WTC11 (cell line): ENCODE results near the gene GLOD4. TPM values are rescaled to one million over a fixed set of nuclear protein-coding genes. Genes with fewer than 3 reads are reported as not detected.
A peak's percentile ranks its signal among the peaks of the same experiment; 100 is the strongest.
"Not testable (repeated sequence)": the region's sequence is repeated elsewhere in the genome, so short reads cannot be mapped to it uniquely, and the experiment has no call there.

Experiments used
- ATAC-seq: fragments of 200-7000 bp; cut with Tn5 transposase; 2 replicates; pipeline ENCODE4 v1.10.0; 2021; ENCODE audit warnings: mild to moderate bottlenecking, moderate library complexity
- CTCF ChIA-PET: fragments of 300-600 bp; sonication (Branson Sonifier 250); formaldehyde crosslinking; loops from one replicate; lab custom pipeline; 2021; ENCODE audit warnings: antibody characterized with exemption; lab: Charles Lee
- POLR2A ChIA-PET: fragments of 350-600 bp; sonication (Branson Sonifier 250); formaldehyde crosslinking; loops from one replicate; lab custom pipeline; 2021; ENCODE audit warnings: antibody characterized with exemption; lab: Charles Lee
- DNase-seq: peaks from one replicate; pipeline ENCODE4 v3.0.0; 2021; ENCODE audit warnings: low spot score
- H3K27ac Mint-ChIP-seq: 2 replicates; pipeline ENCODE4 v1.8.0; 2021; ENCODE audit warnings: mixed read lengths
- H3K27me3 Mint-ChIP-seq: 2 replicates; pipeline ENCODE4 v1.8.0; 2021; ENCODE audit warnings: low read depth, mild to moderate bottlenecking, moderate library complexity, mixed read lengths
- H3K36me3 Mint-ChIP-seq: 2 replicates; pipeline ENCODE4 v1.8.0; 2021; ENCODE audit warnings: mixed read lengths
- H3K4me1 Mint-ChIP-seq: 2 replicates; pipeline ENCODE4 v1.8.0; 2022; ENCODE audit warnings: mixed read lengths
- H3K4me3 Mint-ChIP-seq: 2 replicates; pipeline ENCODE4 v1.8.0; 2021; ENCODE audit warnings: mild to moderate bottlenecking, moderate library complexity, mixed read lengths
- H3K9me3 Mint-ChIP-seq: 2 replicates; pipeline ENCODE4 v1.8.0; 2021; ENCODE audit warnings: mixed read lengths
- ATF1 ChIP-seq: sonication (generic); formaldehyde crosslinking; IDR thresholded peaks from 2 replicates; pipeline ENCODE4 v1.8.1; 2023; ENCODE audit warnings: mild to moderate bottlenecking, moderate library complexity, missing genetic modification reagents
- EMX1 ChIP-seq: fragments of 250-450 bp; sonication (Bioruptor Pico); IDR thresholded peaks from 2 replicates; pipeline ENCODE4 v1.8.0; 2021; ENCODE audit warnings: mild to moderate bottlenecking
- NR1H2 ChIP-seq: sonication (generic); formaldehyde crosslinking; IDR thresholded peaks from 2 replicates; pipeline ENCODE4 v1.9.0; 2021; ENCODE audit warnings: mild to moderate bottlenecking, moderate library complexity, missing genetic modification reagents
- SMAD3 ChIP-seq: sonication (generic); formaldehyde crosslinking; IDR thresholded peaks from 2 replicates; pipeline ENCODE4 v1.8.0; 2022; ENCODE audit warnings: missing genetic modification reagents, mild to moderate bottlenecking, borderline replicate concordance
- ZNF232 ChIP-seq: sonication (generic); formaldehyde crosslinking; IDR thresholded peaks from 2 replicates; pipeline ENCODE4 v1.8.0; 2022; ENCODE audit warnings: mild to moderate bottlenecking, missing genetic modification reagents
- ZNF671 ChIP-seq: fragments of 250-450 bp; sonication (Bioruptor Pico); IDR thresholded peaks from 2 replicates; pipeline ENCODE4 v1.8.0; 2021; ENCODE audit warnings: mild to moderate bottlenecking
- total RNA-seq: library from RNA; stranded (reverse); gene quantifications from 3 replicates; pipeline ENCODE4 v1.2.3, GENCODE V29; 2021
- TF ChIP-seq, protein P1 (sequence below): fragments of 250-450 bp; sonication (Bioruptor Pico); IDR thresholded peaks from 2 replicates; pipeline ENCODE4 v1.9.0; 2021; ENCODE audit warnings: moderate library complexity, mild to moderate bottlenecking, inconsistent platforms, borderline replicate concordance
- TF ChIP-seq, protein P2 (sequence below): sonication (generic); formaldehyde crosslinking; IDR thresholded peaks from 2 replicates; pipeline ENCODE4 v1.8.1; 2023; ENCODE audit warnings: mild to moderate bottlenecking, missing genetic modification reagents, moderate library complexity
- TF ChIP-seq, protein P3 (sequence below): sonication (generic); formaldehyde crosslinking; IDR thresholded peaks from 2 replicates; pipeline ENCODE4 v1.8.0; 2023; ENCODE audit warnings: missing genetic modification reagents, mild to moderate bottlenecking, borderline replicate concordance
- TF ChIP-seq, protein P4 (sequence below): fragments of 250-450 bp; sonication (Bioruptor Pico); IDR thresholded peaks from 2 replicates; pipeline ENCODE4 v2.1.2; 2022; ENCODE audit warnings: mild to moderate bottlenecking, moderate library complexity
- TF ChIP-seq, protein P5 (sequence below): fragments of 250-450 bp; sonication (Bioruptor Pico); IDR thresholded peaks from 2 replicates; pipeline ENCODE4 v1.9.0; 2021; ENCODE audit warnings: mild to moderate bottlenecking
- TF ChIP-seq, protein P6 (sequence below): sonication (generic); formaldehyde crosslinking; IDR thresholded peaks from 2 replicates; pipeline ENCODE4 v1.8.0; 2022; ENCODE audit warnings: missing genetic modification reagents
- TF ChIP-seq, protein P7 (sequence below): sonication (generic); formaldehyde crosslinking; IDR thresholded peaks from 2 replicates; pipeline ENCODE4 v1.8.0; 2022; ENCODE audit warnings: mild to moderate bottlenecking, missing genetic modification reagents

The GLOD4 gene
- total RNA-seq, 1 experiment from 2014 or later = 69.0 TPM

DNA sequence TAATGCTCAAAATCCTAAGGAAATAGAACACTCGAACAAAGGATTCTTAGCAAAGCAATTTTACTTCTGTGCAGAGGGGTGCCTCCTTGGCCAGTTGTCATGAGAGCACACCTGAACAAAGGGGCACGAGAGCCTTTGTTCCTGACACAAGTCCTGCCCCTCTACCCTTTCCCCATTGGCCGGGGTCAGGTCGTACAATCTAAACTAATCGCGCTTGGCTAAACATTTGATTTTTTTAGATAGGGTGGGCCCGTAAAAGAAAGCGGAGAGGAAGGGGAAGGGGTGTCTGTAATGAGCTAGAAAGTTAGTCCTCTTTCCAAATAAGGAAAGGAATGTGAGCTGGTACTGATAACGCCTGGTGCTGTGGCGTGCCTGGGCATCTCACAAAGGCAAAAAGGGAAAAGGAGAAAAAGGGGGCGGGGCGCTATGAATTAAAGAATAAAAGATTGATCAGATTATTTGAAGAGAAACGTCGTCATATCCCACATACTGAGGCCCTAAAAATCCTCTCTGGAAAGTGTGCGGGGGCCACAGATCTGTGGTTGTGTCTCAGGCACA is 26.0 kb downstream of the GLOD4 start:
- POLR2A ChIA-PET, ATAC-seq, DNase-seq, H3K27me3 Mint-ChIP-seq, H3K4me3 Mint-ChIP-seq: not testable (repeated sequence)
- peaks cover 17% of the 10 kb centered on the region for H3K4me1 Mint-ChIP-seq
- CTCF ChIA-PET = interaction anchor here (1.6 kb wide), 1 partner anchor 224 kb away, joined by 4 read pairs; the partner anchor contains the start of gene NXN
- peaks cover 41% of the 10 kb centered on the region for H3K36me3 Mint-ChIP-seq
- peaks cover 11% of the 10 kb centered on the region for H3K9me3 Mint-ChIP-seq
- H3K27ac Mint-ChIP-seq = peak overlapping the region; percentile 35

DNA sequence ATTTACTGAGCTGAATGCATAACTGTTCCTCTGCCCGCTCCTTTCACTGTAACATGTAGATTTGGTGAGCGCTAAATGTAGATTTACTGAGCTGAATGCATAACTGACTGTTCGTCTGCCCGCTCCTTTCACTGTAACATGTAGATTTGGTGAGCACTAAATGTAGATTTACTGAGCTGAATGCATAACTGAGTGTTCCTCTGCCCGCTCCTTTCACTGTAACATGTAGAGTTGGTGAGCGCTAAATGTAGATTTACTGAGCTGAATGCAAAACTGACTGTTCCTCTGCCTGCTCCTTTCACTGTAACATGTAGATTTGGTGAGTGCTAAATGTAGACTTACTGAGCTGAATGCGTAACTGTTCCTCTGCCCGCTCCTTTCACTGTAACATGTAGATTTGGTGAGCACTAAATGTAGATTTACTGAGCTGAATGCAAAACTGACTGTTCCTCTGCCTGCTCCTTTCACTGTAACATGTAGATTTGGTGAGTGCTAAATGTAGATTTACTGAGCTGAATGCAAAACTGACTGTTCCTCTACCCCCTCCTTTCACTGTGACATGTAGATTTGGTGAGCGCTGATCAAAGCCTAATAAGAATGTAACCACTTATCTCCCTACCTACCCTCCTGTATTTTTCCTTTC is 26.6 kb downstream of the GLOD4 start:
- Mint-ChIP-seq H3K9me3 (peaks cover 12% of the 10 kb centered on the region), H3K4me1 (peaks cover 24% of the 10 kb centered on the region), H3K27ac (peak overlapping the region; percentile 35), H3K36me3 (peaks cover 43% of the 10 kb centered on the region)
- peak; percentile 96 for TF ChIP-seq ZNF232 (CRISPR knock-in tag)
- CTCF ChIA-PET = interaction anchor here (0.9 to 2.1 kb wide), 4 partner anchors 124 to 243 kb away, joined by 3 to 8 read pairs (median 4); partner anchors contain the start of genes NXN and TIMM22
- H3K27me3 Mint-ChIP-seq, DNase-seq, H3K4me3 Mint-ChIP-seq, POLR2A ChIA-PET, ATAC-seq: not testable (repeated sequence)

DNA sequence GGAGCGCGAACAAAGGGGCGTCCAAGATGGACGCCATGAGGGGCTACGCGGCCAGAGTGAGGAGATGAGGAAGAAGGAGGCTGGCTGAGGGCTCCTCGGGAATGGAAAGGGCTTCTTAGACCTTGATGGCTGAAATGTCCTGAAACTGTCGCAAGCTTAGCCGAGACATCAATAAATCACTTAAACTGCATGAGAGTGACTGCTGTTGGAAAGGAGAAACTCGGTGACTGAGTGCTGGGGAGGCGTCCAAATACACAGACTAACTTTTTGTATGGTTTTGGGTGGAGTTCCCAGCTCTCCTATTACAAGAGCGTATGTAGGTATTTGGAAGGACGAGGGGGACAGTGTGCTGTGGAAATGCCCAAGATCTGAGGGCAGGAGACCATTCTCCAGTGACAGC is 28.7 kb downstream of the GLOD4 start:
- no peaks in the 10 kb centered on the region for H3K27me3 Mint-ChIP-seq
- peaks cover 27% of the 10 kb centered on the region for H3K9me3 Mint-ChIP-seq
- H3K4me3 Mint-ChIP-seq = peak overlapping the region; percentile 6; the same call in 1 of the 2 replicates
- DNase-seq (no peak), ATAC-seq (no peak)
- H3K36me3 Mint-ChIP-seq = peaks cover 44% of the 10 kb centered on the region
- ChIA-PET CTCF (interaction anchor here (1.4 to 2.1 kb wide), 2 partner anchors 55 to 243 kb away, joined by 4 to 10 read pairs (median 8); partner anchors contain the start of gene TIMM22), POLR2A (no interaction called here)
- H3K27ac Mint-ChIP-seq = no peak overlapping the region
- peaks cover 25% of the 10 kb centered on the region for H3K4me1 Mint-ChIP-seq
- TF ChIP-seq, protein P1, sequence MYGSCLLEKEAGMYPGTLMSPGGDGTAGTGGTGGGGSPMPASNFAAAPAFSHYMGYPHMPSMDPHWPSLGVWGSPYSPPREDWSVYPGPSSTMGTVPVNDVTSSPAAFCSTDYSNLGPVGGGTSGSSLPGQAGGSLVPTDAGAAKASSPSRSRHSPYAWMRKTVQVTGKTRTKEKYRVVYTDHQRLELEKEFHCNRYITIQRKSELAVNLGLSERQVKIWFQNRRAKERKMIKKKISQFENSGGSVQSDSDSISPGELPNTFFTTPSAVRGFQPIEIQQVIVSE = no peak
- TF ChIP-seq, protein P2, sequence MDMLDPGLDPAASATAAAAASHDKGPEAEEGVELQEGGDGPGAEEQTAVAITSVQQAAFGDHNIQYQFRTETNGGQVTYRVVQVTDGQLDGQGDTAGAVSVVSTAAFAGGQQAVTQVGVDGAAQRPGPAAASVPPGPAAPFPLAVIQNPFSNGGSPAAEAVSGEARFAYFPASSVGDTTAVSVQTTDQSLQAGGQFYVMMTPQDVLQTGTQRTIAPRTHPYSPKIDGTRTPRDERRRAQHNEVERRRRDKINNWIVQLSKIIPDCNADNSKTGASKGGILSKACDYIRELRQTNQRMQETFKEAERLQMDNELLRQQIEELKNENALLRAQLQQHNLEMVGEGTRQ (CRISPR knock-in tag) = no peak
- no peak for TF ChIP-seq ATF1 (CRISPR knock-in tag)
- no peak for TF ChIP-seq ZNF671 (CRISPR knock-in tag)
- TF ChIP-seq, protein P3, sequence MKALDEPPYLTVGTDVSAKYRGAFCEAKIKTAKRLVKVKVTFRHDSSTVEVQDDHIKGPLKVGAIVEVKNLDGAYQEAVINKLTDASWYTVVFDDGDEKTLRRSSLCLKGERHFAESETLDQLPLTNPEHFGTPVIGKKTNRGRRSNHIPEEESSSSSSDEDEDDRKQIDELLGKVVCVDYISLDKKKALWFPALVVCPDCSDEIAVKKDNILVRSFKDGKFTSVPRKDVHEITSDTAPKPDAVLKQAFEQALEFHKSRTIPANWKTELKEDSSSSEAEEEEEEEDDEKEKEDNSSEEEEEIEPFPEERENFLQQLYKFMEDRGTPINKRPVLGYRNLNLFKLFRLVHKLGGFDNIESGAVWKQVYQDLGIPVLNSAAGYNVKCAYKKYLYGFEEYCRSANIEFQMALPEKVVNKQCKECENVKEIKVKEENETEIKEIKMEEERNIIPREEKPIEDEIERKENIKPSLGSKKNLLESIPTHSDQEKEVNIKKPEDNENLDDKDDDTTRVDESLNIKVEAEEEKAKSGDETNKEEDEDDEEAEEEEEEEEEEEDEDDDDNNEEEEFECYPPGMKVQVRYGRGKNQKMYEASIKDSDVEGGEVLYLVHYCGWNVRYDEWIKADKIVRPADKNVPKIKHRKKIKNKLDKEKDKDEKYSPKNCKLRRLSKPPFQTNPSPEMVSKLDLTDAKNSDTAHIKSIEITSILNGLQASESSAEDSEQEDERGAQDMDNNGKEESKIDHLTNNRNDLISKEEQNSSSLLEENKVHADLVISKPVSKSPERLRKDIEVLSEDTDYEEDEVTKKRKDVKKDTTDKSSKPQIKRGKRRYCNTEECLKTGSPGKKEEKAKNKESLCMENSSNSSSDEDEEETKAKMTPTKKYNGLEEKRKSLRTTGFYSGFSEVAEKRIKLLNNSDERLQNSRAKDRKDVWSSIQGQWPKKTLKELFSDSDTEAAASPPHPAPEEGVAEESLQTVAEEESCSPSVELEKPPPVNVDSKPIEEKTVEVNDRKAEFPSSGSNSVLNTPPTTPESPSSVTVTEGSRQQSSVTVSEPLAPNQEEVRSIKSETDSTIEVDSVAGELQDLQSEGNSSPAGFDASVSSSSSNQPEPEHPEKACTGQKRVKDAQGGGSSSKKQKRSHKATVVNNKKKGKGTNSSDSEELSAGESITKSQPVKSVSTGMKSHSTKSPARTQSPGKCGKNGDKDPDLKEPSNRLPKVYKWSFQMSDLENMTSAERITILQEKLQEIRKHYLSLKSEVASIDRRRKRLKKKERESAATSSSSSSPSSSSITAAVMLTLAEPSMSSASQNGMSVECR (CRISPR knock-in tag) = no peak
- TF ChIP-seq, protein P4, sequence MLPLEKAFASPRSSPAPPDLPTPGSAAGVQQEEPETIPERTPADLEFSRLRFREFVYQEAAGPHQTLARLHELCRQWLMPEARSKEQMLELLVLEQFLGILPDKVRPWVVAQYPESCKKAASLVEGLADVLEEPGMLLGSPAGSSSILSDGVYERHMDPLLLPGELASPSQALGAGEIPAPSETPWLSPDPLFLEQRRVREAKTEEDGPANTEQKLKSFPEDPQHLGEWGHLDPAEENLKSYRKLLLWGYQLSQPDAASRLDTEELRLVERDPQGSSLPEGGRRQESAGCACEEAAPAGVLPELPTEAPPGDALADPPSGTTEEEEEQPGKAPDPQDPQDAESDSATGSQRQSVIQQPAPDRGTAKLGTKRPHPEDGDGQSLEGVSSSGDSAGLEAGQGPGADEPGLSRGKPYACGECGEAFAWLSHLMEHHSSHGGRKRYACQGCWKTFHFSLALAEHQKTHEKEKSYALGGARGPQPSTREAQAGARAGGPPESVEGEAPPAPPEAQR (CRISPR knock-in tag) = no peak
- TF ChIP-seq, protein P5, sequence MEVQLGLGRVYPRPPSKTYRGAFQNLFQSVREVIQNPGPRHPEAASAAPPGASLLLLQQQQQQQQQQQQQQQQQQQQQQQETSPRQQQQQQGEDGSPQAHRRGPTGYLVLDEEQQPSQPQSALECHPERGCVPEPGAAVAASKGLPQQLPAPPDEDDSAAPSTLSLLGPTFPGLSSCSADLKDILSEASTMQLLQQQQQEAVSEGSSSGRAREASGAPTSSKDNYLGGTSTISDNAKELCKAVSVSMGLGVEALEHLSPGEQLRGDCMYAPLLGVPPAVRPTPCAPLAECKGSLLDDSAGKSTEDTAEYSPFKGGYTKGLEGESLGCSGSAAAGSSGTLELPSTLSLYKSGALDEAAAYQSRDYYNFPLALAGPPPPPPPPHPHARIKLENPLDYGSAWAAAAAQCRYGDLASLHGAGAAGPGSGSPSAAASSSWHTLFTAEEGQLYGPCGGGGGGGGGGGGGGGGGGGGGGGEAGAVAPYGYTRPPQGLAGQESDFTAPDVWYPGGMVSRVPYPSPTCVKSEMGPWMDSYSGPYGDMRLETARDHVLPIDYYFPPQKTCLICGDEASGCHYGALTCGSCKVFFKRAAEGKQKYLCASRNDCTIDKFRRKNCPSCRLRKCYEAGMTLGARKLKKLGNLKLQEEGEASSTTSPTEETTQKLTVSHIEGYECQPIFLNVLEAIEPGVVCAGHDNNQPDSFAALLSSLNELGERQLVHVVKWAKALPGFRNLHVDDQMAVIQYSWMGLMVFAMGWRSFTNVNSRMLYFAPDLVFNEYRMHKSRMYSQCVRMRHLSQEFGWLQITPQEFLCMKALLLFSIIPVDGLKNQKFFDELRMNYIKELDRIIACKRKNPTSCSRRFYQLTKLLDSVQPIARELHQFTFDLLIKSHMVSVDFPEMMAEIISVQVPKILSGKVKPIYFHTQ (CRISPR knock-in tag) = no peak
- TF ChIP-seq, protein P6, sequence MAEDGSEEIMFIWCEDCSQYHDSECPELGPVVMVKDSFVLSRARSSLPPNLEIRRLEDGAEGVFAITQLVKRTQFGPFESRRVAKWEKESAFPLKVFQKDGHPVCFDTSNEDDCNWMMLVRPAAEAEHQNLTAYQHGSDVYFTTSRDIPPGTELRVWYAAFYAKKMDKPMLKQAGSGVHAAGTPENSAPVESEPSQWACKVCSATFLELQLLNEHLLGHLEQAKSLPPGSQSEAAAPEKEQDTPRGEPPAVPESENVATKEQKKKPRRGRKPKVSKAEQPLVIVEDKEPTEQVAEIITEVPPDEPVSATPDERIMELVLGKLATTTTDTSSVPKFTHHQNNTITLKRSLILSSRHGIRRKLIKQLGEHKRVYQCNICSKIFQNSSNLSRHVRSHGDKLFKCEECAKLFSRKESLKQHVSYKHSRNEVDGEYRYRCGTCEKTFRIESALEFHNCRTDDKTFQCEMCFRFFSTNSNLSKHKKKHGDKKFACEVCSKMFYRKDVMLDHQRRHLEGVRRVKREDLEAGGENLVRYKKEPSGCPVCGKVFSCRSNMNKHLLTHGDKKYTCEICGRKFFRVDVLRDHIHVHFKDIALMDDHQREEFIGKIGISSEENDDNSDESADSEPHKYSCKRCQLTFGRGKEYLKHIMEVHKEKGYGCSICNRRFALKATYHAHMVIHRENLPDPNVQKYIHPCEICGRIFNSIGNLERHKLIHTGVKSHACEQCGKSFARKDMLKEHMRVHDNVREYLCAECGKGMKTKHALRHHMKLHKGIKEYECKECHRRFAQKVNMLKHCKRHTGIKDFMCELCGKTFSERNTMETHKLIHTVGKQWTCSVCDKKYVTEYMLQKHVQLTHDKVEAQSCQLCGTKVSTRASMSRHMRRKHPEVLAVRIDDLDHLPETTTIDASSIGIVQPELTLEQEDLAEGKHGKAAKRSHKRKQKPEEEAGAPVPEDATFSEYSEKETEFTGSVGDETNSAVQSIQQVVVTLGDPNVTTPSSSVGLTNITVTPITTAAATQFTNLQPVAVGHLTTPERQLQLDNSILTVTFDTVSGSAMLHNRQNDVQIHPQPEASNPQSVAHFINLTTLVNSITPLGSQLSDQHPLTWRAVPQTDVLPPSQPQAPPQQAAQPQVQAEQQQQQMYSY (CRISPR knock-in tag) = no peak
- TF ChIP-seq, protein P7, sequence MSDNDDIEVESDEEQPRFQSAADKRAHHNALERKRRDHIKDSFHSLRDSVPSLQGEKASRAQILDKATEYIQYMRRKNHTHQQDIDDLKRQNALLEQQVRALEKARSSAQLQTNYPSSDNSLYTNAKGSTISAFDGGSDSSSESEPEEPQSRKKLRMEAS = no peak
- TF ChIP-seq NR1H2 (CRISPR knock-in tag) = no peak
- TF ChIP-seq SMAD3 (CRISPR knock-in tag) = no peak
- TF ChIP-seq EMX1 (CRISPR knock-in tag) = no peak
